MM.1S (cell line): ENCODE results near the gene CST4.

Experiments
- DNase-seq: peaks from one replicate; pipeline ENCODE4 v3.0.0-alpha.2; 2015
- H2AFZ ChIP-seq: fragments of 300-600 bp; sonication (generic); 2 replicates; pipeline ENCODE4 v1.6.0; 2016; ENCODE audit warnings: antibody characterized with exemption, low read length
- H3F3A ChIP-seq: fragments of 300-600 bp; sonication (generic); 2 replicates; pipeline ENCODE4 v1.6.1; 2016; ENCODE audit warnings: mild to moderate bottlenecking, antibody characterized with exemption, low read length, moderate library complexity, mixed read lengths; ENCODE audit not compliant: insufficient read depth
- H3K27ac ChIP-seq: fragments of 300-600 bp; sonication (generic); 2 replicates; pipeline ENCODE4 v1.5.1; 2016; ENCODE audit warnings: mild to moderate bottlenecking, low read length
- H3K27me3 ChIP-seq: fragments of 300-600 bp; sonication (generic); replicated peaks from 2 replicates; pipeline ENCODE4 v1.6.0; 2016; ENCODE audit warnings: low read length; ENCODE audit not compliant: insufficient read depth
- H3K36me3 ChIP-seq: fragments of 300-600 bp; sonication (generic); replicated peaks from 2 replicates; pipeline ENCODE4 v1.6.1; 2016; ENCODE audit warnings: mild to moderate bottlenecking, low read length, mixed read lengths; ENCODE audit not compliant: insufficient read depth
- H3K4me1 ChIP-seq: fragments of 300-600 bp; sonication (generic); 2 replicates; pipeline ENCODE4 v1.6.1; 2016; ENCODE audit warnings: low read length, mixed read lengths
- H3K4me2 ChIP-seq: fragments of 300-600 bp; sonication (generic); 2 replicates; pipeline ENCODE4 v1.6.0; 2016; ENCODE audit warnings: low read depth, low read length
- H3K4me3 ChIP-seq: fragments of 300-600 bp; sonication (generic); 2 replicates; pipeline ENCODE4 v1.5.1; 2016; ENCODE audit warnings: low read length, mixed read lengths
- H3K79me2 ChIP-seq: fragments of 300-600 bp; sonication (generic); 2 replicates; pipeline ENCODE4 v1.6.1; 2016; ENCODE audit warnings: mixed run types, low read length, mixed read lengths
- H3K9ac ChIP-seq: fragments of 300-600 bp; sonication (generic); 2 replicates; pipeline ENCODE4 v1.6.1; 2016; ENCODE audit warnings: low read length, mixed read lengths
- H3K9me2 ChIP-seq: fragments of 300-600 bp; sonication (generic); replicated peaks from 2 replicates; pipeline ENCODE4 v1.6.1; 2016; ENCODE audit warnings: mild to moderate bottlenecking, low read length, mixed read lengths; ENCODE audit not compliant: insufficient read depth
- H3K9me3 ChIP-seq: fragments of 300-600 bp; sonication (generic); replicated peaks from 2 replicates; pipeline ENCODE4 v1.6.1; 2016; ENCODE audit warnings: mild to moderate bottlenecking, low read length, mixed read lengths; ENCODE audit not compliant: insufficient read depth
- H4K20me1 ChIP-seq: fragments of 300-600 bp; sonication (generic); 2 replicates; pipeline ENCODE4 v1.6.1; 2016; ENCODE audit warnings: mild to moderate bottlenecking, low read length, moderate library complexity, mixed read lengths; ENCODE audit not compliant: insufficient read depth
- EZH2 ChIP-seq: fragments of 300-600 bp; sonication (generic); optimal IDR thresholded peaks from 2 replicates; pipeline ENCODE3; 2017; ENCODE audit warnings: low read depth, mild to moderate bottlenecking, antibody characterized with exemption, low read length, mixed read lengths
- EZH2phosphoT487 ChIP-seq: fragments of 300-600 bp; sonication (generic); IDR thresholded peaks from 2 replicates; pipeline ENCODE4 v1.6.1; 2018; ENCODE audit warnings: antibody characterized with exemption, low read length
- TF ChIP-seq, protein P1 (sequence below): fragments of 300-600 bp; sonication (generic); IDR thresholded peaks from 2 replicates; pipeline ENCODE4 v1.5.1; 2016; ENCODE audit warnings: antibody characterized with exemption, low read length, mixed read lengths

Gene CST4

DNA sequence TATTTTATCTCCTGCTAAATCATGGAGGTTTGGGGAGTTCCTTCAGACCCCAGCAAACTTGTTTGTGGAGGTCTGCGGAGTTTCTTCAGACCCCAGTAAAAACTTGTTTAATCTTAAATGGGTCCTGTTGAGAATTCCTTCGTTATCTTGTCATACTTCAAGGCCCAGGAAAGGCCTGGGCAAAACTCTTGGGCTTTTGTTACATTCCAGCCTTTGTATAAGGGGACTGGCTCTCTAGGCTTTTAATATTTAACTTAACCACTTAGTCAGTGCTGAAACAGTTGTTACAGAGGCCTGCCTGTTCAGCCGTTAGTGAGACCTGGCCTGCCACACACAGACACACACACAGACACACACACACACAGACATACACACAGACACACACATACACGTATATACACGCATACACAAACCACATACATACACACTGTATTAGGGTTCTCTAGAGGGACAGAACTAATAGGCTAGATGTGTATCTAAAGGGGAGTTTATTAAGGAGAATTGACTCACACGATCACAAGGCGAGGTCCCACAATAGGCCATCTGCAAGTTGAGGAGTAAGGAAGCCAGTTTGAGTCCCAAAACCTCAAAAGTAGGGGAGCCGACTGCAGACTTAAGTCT lies 29.7 kb downstream of the CST4 start:
- Histone ChIP-seq H4K20me1 (no peaks in the 10 kb centered on the region), H3K4me2 (no peak overlapping the region), H3K9me3 (no peaks in the 10 kb centered on the region), H3K36me3 (no peaks in the 10 kb centered on the region), H3K27ac (no peak overlapping the region), H3K9me2 (no peaks in the 10 kb centered on the region), H3F3A (no peaks in the 10 kb centered on the region), H2AFZ (no peak overlapping the region), H3K79me2 (no peaks in the 10 kb centered on the region), H3K4me3 (no peak overlapping the region), H3K4me1 (no peaks in the 10 kb centered on the region), H3K9ac (no peak overlapping the region), H3K27me3 (no peaks in the 10 kb centered on the region)
- DNase-seq = no peak
- no peak for TF ChIP-seq EZH2phosphoT487
- TF ChIP-seq EZH2 = no peak
- TF ChIP-seq, protein P1, sequence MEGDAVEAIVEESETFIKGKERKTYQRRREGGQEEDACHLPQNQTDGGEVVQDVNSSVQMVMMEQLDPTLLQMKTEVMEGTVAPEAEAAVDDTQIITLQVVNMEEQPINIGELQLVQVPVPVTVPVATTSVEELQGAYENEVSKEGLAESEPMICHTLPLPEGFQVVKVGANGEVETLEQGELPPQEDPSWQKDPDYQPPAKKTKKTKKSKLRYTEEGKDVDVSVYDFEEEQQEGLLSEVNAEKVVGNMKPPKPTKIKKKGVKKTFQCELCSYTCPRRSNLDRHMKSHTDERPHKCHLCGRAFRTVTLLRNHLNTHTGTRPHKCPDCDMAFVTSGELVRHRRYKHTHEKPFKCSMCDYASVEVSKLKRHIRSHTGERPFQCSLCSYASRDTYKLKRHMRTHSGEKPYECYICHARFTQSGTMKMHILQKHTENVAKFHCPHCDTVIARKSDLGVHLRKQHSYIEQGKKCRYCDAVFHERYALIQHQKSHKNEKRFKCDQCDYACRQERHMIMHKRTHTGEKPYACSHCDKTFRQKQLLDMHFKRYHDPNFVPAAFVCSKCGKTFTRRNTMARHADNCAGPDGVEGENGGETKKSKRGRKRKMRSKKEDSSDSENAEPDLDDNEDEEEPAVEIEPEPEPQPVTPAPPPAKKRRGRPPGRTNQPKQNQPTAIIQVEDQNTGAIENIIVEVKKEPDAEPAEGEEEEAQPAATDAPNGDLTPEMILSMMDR = no peak

GRCh38 chr20:23658336-23658735 lies 30.5 kb downstream of the CST4 start:
- DNase-seq = no peak
- no peaks in the 10 kb centered on the region for H3K27me3 ChIP-seq
- no peaks in the 10 kb centered on the region for H3K4me1 ChIP-seq
- no peak overlapping the region for H2AFZ ChIP-seq
- H3K9me2 ChIP-seq = no peaks in the 10 kb centered on the region
- no peaks in the 10 kb centered on the region for H3K36me3 ChIP-seq
- no peak overlapping the region for H3K27ac ChIP-seq
- no peaks in the 10 kb centered on the region for H3F3A ChIP-seq
- H3K9me3 ChIP-seq = no peaks in the 10 kb centered on the region
- H3K9ac ChIP-seq = no peak overlapping the region
- no peaks in the 10 kb centered on the region for H4K20me1 ChIP-seq
- no peak overlapping the region for H3K4me3 ChIP-seq
- TF ChIP-seq, protein P1 = no peak
- TF ChIP-seq EZH2phosphoT487 (no peak), EZH2 (no peak)
- no peak overlapping the region for H3K4me2 ChIP-seq
- H3K79me2 ChIP-seq = no peaks in the 10 kb centered on the region

DNA sequence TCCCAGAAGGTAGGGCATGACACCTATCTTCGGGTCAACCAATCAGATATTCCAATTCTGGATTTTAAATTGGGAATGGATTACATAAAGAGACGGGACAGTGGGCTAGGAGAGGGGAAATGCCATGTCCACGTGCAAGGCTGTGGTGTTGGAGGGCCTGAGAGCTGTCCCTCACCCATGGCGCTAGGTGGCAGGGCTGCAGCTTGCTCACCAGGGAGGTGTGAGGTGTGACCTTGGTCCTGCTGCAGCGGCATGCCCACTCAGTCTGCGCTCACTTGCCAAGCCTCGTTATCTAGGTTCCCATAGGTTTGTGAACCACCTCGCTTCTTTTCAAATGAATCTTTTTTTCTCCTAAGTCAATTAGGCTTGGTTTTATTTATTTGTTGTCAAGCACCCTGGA lies 31.6 kb downstream of the CST4 start:
- no peak for DNase-seq
- no peaks in the 10 kb centered on the region for H4K20me1 ChIP-seq
- H3K4me3 ChIP-seq = no peak overlapping the region
- no peaks in the 10 kb centered on the region for H3F3A ChIP-seq
- no peak overlapping the region for H3K9ac ChIP-seq
- H2AFZ ChIP-seq = no peak overlapping the region
- no peak overlapping the region for H3K4me2 ChIP-seq
- no peaks in the 10 kb centered on the region for H3K27me3 ChIP-seq
- no peaks in the 10 kb centered on the region for H3K9me2 ChIP-seq
- no peaks in the 10 kb centered on the region for H3K9me3 ChIP-seq
- TF ChIP-seq, protein P1 = no peak
- TF ChIP-seq EZH2phosphoT487 = no peak
- TF ChIP-seq EZH2 = no peak
- no peaks in the 10 kb centered on the region for H3K36me3 ChIP-seq
- H3K4me1 ChIP-seq = no peaks in the 10 kb centered on the region
- H3K79me2 ChIP-seq = no peaks in the 10 kb centered on the region
- H3K27ac ChIP-seq = no peak overlapping the region
